Right ventricle myocardium superior (tissue), 1 donor: Measurements from ENCODE around the gene MRPL18. TPM values are rescaled to one million over a fixed set of nuclear protein-coding genes. Genes with fewer than 3 reads are reported as not detected.
"Not testable (repeated sequence)": the region's sequence is repeated elsewhere in the genome, so short reads cannot be mapped to it uniquely, and the experiment has no call there.

Experiments used
- ATAC-seq: fragments of 200-7000 bp; cut with Tn5 transposase; one replicate; pipeline ENCODE4 v1.9.1; 2020; ENCODE audit warnings: mild to moderate bottlenecking; ENCODE audit not compliant: poor library complexity
- DNase-seq: peaks from one replicate; pipeline ENCODE4 v3.0.0-alpha.2; 2020
- intact Hi-C: fragments of 100-400 bp; cut with DNase I; formaldehyde crosslinking; loops from one replicate; pipeline ENCODE4 v1.11.2; 2022
- total RNA-seq: library from RNA; stranded (reverse); fragmentation: NEBNext Ultra II Directional; extraction: Animal tissue kit (Norgen Biotek cat#: 25700); gene quantifications from one replicate; pipeline ENCODE4 v1.2.1, GENCODE V29; 2021
- donor health status: DM: no; HTN: yes; CAD: no; lungs with severe emphysema.

MRPL18 gene
- total RNA-seq, 1 donor from 2014 or later = 64.1 TPM

DNA sequence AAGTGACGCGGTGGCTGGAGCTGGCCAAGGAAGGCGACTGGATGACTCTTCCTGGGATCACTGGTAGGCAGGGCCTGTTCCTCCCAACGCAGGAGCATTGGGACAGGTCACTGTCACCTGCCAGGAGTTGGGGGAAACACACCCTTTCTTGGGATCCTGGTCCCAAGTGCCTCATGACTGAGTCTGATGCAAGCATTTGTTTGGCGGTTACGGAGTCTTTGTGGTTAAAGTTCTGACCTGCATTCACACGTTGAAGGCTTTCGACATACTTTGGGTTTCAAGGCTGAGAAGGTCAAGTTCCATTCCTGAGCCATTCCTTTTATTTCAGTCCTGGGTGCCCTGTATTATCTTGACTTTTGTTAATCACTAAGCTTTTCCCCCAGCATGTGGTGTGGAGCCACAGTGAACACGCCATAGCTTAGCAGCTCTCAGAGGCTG, 15.8 kb downstream of the MRPL18 start:
- no peak for ATAC-seq
- no peak for DNase-seq
- intact Hi-C loops = no loop called here

DNA sequence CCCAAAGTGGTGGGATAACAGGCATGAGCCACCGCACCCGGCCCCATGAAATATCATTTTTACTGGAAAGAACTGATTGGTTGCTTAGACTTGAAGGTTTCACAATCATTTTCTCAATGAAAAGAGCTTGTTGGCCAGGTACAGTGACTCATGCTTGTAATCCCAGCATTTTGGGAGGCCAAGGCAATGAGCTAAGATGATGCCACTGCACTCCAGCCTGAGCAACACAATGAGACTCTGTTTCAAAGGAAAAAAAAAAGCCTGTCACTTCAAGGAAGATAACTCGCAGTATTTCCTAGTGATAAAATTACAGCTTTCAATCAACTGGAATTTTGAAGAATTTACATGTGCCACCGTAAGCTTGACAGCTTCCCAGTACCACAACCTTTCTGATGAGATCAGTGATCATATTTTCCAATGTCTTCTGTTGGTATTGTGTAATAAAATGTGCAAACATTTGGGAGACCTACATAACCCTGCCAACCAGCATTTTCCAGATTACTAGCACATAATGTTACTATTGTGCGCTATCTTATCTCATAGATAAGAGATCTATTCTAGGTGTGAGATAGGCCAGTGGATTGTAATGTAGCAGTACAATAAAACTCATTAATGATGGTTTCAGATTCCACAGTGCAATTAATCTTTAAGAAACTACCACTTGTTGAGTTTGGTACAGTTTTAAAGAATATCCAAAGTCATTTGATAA, 17.0 kb downstream of the MRPL18 start:
- intact Hi-C loops = no loop called here

DNA sequence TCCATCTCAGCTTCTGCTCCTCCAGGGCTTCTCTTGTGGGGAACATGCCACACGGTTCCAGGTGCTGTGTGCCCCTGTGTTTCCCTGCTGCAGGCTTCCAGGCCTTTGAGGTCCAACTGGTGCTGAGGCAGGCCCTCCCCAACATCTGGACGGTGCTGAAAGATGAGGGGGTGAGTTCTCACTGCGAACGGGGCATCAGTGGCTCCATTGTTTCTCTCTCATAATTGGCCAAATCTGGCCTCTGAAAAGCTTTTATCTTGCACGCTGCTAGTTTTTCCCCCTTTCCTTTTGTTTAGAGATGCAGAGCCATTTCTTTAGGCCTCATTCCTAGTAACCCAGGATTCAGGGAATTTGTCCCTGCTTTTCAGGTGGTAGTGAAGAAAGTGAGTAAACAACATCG, 18.4 kb downstream of the MRPL18 start:
- ATAC-seq (no peak), DNase-seq (no peak)
- intact Hi-C loops = no loop called here

More for the DNA sequence above, 17.0 kb downstream of the MRPL18 start:
- no peak for DNase-seq
- ATAC-seq = no peak

DNA sequence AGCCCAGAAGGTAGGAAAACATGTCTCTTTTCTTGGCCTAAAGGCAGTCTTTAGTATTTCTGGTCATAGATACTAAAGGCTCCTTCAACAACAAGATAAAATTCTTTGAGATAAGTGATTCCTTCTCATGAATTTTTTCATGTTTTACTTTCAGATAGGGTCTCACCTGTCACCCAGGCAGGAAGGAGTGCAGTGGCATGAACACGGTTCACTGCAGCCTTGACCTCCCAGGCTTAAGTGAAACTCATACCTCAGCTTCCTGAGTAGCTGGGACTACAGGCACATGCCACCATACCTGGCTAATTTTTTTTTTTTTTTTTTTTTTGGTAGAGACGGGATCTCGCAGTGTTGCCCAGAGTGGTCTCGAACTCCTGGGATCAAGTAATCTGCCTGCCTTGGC, 18.9 kb downstream of the MRPL18 start:
- no peak for ATAC-seq
- intact Hi-C loops = no loop called here
- DNase-seq = no peak

DNA sequence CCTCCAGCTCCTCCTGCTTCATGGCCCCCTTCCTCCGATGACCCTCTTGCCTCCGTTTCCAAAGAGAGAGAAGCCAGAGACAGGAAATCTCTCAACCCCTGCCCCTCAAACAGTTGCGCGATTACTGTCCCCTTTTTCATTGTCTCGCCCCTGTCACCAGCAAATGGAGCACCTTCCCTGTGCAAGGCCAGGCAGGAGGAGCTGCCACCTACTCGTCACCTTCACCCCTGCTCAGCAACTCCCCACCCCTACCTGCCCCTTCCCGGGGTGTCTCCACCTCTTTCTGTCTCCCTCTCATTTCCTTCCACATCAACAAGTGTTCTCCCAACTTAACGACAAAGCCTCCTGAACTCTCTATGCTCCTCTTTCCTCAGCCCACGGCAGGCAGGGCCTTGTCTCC, 23.5 kb downstream of the MRPL18 start:
- DNase-seq (no peak), ATAC-seq (no peak)
- intact Hi-C loops = no loop called here

DNA sequence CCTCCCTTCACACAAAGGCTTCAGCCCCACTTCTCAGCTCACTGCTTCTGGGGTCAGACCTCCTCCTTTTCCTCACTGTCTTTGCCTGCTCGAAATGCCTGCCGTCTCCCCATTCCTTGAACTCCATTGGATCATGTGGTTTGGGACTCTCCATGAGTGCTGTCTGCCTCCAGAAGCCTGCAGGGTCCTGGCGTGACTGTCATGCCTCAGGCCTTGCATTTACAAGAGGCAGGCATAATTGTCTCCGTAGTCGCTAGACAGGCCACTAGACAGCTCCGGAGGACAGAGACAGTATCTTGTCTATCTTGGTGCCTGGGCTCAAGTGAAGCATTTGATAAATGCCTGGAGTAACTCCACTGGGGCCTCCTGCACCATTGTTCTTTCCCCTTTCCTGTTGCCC, 25.1 kb downstream of the MRPL18 start:
- ATAC-seq (no peak), DNase-seq (no peak)
- intact Hi-C loops = no loop called here

DNA sequence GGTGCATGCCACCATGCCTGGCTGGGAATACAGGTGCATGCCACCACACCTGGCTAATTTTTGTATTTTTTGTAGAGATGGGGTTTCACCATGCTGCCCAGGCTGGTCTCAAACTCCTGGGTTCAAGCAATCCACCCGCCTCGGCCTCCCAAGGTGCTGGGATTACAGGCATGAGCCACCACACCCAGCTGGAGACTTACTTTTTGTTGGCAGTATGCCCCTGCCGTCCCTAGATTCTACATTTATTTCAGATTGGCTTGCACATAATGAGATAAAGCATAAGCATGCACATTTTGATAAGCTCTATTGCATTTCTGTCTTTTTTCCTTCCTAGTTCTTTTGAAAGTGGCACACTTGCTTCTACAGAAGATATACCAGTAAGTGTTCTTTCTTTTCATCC, 26.5 kb downstream of the MRPL18 start:
- DNase-seq, intact Hi-C loops, ATAC-seq: not testable (repeated sequence)

DNA sequence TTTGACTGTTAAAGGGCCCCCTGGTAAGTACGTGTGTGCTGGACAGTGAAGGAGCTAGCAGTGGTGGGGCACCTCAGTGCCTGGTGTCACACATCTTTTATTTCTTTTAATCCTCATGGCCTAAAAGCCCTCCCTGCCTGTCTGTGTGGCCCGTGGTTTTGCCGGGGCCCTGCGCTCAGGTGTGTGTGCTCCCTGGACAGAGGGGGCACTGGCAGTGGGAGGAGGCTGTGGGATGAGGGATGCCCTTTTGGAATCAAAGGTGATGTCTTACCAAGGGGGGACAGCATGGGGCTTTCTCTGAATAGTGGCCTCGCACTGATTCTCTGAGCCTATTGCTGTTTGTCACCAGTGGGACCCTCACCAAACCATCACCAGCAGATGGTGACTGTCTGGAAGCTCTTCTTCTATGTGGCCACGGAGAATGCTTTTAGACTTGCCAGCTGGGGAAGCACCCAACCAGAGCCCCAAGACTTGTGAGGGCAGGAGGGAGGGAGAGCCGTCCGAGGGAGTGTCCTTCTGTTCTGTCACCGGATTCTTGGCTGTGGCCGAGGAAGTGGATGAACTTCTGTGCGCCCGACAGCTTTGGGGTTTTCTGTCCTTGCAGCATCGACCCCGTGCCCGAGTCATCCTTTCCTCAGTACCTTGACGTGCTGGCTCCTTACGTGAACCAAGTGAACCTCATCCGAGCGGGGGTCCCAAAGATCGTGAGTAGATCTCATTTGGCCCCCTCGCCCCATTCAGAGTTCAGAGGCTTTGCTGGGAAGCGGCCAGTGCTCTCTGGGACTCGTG, 27.9 kb downstream of the MRPL18 start:
- DNase-seq (no peak), ATAC-seq (no peak)
- intact Hi-C loops = no loop called here

DNA sequence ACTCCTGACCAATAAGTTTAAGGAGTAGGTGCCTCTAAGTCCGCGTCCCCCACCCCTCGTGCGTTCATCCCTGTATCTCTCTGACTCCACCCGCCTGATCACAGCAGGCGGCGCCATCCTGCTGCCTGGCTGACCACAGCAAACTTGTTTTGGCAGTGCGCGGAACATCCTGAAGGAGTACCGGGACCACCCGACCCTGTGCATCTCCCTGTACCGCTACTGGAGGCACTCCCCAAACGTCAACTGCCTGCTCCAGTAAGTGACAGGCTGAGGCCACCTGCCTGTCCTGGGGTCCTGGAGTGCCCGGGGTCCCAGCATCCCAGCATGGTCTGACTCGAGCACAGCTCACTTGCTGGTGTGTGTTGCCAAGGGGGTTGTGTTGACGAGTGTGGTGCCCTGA, 28.8 kb downstream of the MRPL18 start:
- ATAC-seq (no peak), DNase-seq (no peak)
- intact Hi-C loops = no loop called here

DNA sequence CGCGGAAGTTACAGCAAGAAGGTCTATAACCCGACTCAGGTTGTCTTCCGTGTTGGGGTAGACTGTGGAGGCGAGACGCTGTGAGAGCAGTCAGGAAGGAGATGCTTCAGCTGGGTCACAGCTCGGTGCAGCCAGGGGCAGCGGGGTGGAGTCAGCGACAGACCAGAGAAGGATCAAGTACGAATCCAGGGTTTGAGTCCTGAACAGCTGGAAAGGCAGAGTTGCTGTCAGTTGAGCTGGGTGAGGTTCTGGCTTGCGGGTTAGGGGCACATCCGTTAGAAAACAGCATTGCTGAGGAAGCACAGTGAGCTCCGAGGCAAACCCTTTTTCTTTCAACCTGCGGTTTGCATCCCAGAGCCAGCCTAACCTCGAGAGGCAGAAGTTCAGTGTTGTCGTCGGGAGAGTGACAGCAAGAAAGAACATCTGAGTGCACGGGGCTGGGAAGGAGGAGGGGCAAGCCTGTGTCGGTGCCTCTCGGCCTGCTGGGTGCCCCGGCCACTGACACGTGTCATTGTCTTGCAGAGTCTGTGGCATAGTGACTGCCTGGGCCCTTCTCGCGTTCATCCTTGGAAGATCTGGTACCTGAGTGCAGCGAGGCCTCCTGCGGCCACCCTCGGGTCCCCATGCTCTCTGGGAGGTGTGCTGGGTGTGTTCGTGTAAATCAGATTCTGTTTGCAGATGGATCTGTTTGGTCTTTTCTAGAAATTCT, 29.8 kb downstream of the MRPL18 start:
- intact Hi-C loops = no loop called here
- no peak for ATAC-seq
- DNase-seq = no peak

DNA sequence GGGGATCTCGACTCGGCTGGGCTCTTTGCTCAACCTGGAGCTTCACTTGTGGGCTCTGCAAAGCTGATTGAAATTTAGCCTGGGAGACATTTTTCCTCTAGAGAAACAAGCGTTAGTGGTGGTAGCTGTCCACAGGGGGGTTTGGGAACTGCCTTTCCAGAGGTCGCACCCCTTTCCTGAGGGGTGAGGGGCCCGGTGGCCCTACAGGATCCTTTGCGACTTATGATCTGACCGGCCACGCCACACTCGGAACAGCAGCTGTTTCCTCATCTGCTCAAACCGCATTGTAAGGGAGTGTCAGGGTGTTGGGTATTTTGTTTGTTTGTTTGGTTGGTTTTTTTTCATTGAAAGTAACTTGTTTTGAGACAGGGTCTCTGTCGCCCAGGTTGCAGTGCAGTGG, 30.9 kb downstream of the MRPL18 start:
- DNase-seq = no peak
- intact Hi-C loops = no loop called here
- ATAC-seq = no peak

DNA sequence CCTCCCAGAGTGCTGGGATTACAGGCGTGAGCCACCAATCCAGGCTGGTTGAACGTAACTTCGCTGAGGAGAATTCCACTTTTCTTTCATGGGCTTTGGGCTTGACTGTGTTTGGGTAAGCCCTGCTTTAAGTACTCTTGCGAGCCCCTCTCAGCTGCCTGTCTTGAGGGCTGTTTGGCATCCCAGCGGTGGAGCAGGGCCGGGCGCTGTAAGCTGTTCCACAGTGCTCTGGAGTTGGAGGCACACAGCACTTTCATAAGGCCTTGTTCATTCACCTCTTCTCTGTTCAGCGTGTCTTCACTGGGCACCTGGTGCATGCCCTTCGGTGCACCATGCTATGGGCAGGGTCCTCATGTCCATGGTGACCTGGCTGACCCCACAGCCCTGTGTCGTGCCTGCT, 31.5 kb downstream of the MRPL18 start:
- DNase-seq (no peak), ATAC-seq (no peak)
- intact Hi-C loops = no loop called here

DNA sequence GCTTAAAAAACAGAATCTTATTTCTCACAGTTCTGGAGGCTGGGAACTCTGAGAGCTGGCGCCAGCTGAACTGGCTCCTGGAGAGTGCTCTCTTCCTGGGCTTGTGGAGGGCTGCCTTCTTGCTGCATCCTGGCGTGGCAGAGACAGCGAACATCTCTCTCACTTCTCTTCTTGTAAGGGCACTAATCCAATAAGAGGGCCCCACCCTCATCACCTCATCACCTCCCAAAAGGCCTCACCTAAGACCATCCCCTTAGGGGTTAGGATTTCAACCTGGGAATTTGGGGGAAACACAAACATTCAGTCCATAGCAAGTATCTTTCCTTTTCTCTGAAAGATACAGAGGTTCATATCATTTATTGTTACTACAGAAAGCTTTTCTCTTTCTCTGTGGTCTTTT, 33.7 kb downstream of the MRPL18 start:
- no peak for DNase-seq
- intact Hi-C loops = no loop called here
- ATAC-seq = no peak

DNA sequence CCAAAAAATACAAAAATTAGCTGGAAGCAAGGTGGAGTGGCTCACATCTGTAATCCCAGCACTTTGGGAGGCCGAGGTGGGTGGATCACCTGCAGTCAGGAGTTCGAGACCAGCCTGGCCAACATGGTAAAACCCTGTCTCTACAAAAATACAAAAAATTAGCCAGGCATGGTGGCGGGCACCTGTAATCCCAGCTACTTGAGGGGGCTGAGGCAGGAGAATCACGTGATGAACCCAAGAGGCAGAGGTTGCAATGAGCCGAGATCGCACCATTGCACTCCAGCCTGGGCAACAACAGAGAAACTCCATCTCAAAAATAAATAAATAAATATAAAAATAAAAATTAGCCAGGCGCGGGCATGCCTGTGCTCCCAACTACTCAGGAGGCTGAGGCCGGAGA, 34.4 kb downstream of the MRPL18 start:
- intact Hi-C loops, DNase-seq: not testable (repeated sequence)

DNA sequence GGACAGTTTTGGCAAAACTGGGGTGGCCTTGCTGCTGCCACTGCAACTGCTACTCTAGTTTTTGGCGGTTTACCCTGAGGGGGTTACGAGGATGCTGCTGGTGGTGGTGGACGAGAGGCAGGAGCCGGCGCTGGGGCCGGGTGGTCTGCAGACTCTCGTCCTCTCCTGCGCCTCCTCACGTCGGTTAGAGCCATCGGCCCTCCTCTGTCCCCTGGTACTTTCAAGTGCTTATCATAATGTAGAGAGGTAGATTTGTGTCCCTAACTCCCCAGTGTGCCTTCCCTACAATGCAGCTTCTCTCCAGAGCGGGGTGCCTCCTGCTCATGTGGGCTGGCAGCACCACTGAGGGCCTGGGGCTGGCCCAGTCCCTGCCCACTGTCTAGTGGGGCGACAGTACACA, 35.7 kb downstream of the MRPL18 start:
- no peak for ATAC-seq
- no peak for DNase-seq
- intact Hi-C loops = no loop called here

More for the DNA sequence above, 34.4 kb downstream of the MRPL18 start:
- ATAC-seq = not testable (repeated sequence)

DNA sequence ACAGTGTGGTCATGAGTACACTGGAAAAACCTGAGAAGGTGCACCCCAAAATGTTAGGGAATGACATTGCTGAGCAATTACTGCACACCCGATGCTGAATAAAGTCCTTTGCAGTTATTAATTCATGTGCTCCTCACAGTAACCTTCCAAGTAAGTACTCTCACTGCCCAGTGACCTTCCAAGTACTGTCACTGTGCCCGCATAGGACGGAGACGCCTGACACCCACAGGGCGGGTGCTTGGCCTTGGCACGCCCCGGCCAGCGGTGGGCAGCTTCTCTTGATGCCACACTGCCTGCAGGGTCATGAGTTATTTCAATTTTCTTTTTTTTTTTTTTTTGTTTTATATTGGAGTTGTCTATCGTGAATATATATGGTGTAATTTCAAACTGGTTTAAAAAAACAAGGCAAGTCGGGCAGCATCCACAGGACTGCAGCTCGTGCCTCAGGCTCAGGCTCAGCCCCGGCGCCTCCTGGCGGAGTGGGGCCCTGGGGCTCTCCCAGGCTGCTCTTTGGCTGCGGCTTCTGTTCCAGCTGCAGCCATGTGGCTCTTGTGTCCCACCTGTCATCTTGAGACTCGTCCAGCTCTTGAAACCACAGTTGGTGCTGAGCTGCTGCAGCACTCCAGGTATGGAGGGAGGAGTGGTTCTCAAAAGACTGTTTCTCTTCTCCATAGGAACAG, 36.8 kb downstream of the MRPL18 start:
- intact Hi-C loops = no loop called here
- peak; percentile 49 for ATAC-seq
- DNase-seq = no peak

DNA sequence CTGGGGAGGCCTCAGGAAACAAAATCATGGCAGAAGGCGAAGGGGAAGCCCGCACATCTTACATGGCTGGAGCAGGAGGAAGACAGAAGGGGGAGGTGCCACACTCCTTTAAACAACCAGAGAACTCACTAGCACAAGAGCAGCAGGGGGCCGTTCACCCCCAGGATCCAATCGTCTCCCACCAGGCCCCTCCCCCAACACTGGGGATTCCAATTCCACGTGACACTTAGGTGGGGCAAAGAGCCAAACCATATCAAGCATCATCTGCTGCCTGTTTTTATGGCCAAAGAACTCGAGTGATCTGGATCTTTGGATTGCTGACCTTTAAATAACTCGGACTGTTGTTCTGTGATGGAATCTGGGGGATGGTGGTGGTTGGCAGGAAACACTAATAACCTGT, 37.8 kb downstream of the MRPL18 start:
- intact Hi-C loops = no loop called here
- DNase-seq (no peak), ATAC-seq (no peak)

DNA sequence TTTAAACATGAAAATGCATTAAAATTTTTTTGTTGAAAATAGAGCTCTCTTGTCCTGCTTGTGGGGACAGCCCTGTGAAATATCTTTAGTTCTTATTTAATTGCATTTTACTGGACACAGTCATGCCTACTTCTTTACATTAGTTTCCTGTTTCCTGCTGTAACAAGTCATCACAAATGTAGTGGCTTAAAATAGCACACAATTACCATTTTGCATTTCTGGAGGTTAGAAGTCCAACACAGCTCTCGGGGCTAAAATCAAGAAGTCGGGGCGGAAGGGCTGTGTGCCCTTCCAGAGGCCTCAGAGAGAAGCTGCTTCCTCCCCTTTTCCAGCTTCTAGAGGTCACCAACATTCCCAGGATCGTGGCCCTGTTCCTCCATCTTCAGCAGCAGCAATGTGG, 39.3 kb downstream of the MRPL18 start:
- ATAC-seq = no peak
- DNase-seq = no peak
- intact Hi-C loops = no loop called here
